Measurements from ENCODE around the gene ARHGAP15.

GRCh38 chr2:143601828-143602227 is 472.6 kb downstream of the ARHGAP15 start:
- TF ChIP-seq POLR2A (IDR thresholded peaks at IDR 0.05; ENCODE audit: low read length), result no peak
- no peak for TF ChIP-seq GATA1 (IDR thresholded peaks at IDR 0.05; ENCODE audit: low read depth, low read length)

Data from erythroblast (primary cell).